ENCODE results near the gene CDH13.

GRCh38 chr16:83530293-83530692 lies 903.5 kb downstream of the CDH13 start:
- TF ChIP-seq CTCF (IDR thresholded peaks at IDR 0.05) (no peak), POLR2A (IDR thresholded peaks at IDR 0.05) (no peak)

Measured in thyroid gland (tissue), 4 donors.